Esophagus squamous epithelium (tissue), 5 donors: ENCODE measurements around the gene BZW2. TPM values are rescaled to one million over a fixed set of nuclear protein-coding genes. Genes with fewer than 3 reads are reported as not detected.
"Not testable (repeated sequence)": the region's sequence is repeated elsewhere in the genome, so short reads cannot be mapped to it uniquely, and the experiment has no call there.

Source experiments
- DNase-seq: peaks from one replicate; lab custom pipeline; 2025; lab: John Stamatoyannopoulos, UW
- H3K27ac ChIP-seq, 4 donors: fragments of 200-600 bp; sonication (generic); one replicate each; pipeline ENCODE4 v1.5.1; 2016 to 2019; ENCODE audit warnings: mild to moderate bottlenecking in 1 of 4
- H3K27me3 ChIP-seq, 4 donors: fragments of 200-600 bp; sonication (generic); 1 replicate in 3 of 4; 2 replicates in 1 of 4; pipeline versions ENCODE4 v1.5.1 to v1.6.0; 2017 to 2021; ENCODE audit warnings: antibody characterized with exemption in 1 of 4
- H3K36me3 ChIP-seq, 3 donors: fragments of 200-600 bp; sonication (generic); one replicate each; pipeline ENCODE4 v1.5.1; 2016 to 2019
- H3K4me1 ChIP-seq, 3 donors: fragments of 200-600 bp; sonication (generic); one replicate each; pipeline ENCODE4 v1.5.1; 2017 to 2019
- H3K4me3 ChIP-seq, 4 donors: fragments of 200-600 bp; sonication (generic); 1 replicate in 3 of 4; 2 replicates in 1 of 4; pipeline ENCODE4 v1.5.1; 2016 to 2019; ENCODE audit warnings: mild to moderate bottlenecking in 2 of 4, moderate library complexity in 1 of 4
- H3K9me3 ChIP-seq, 3 donors: fragments of 200-600 bp; sonication (generic); one replicate each; pipeline ENCODE4 v1.5.1; 2016 to 2019
- POLR2A ChIP-seq, 4 donors: fragments of 450-650 bp; IDR thresholded peaks; one replicate each; pipeline ENCODE4 v1.6.1; 2017; ENCODE audit warnings: antibody characterized with exemption in 4 of 4, mild to moderate bottlenecking in 4 of 4, moderate library complexity in 3 of 4
- WGBS, 2 donors: methylation state at CpG; one replicate each; pipeline ENCODE4 v1.1.5; 2018; 5-methylcytosine and 5-hydroxymethylcytosine counted together
- intact Hi-C: fragments of 100-400 bp; cut with DNase I; formaldehyde crosslinking; loops from one replicate; pipeline ENCODE4 v1.15.0; 2022
- total RNA-seq, 4 donors: library from RNA; depleted of rRNA; stranded (reverse); fragments of >200 nt; gene quantifications; one replicate each; pipeline ENCODE4 v1.1.0, GENCODE V29; 2016
- TF ChIP-seq, protein P1 (sequence below), 6 experiments: fragments of 450-650 bp in 4 of 6; fragments of 200-600 bp in 2 of 6; sonication (generic) in 2 of 6; IDR thresholded peaks; one replicate each; pipeline ENCODE4 v1.5.1; 2016 to 2019; ENCODE audit warnings: antibody characterized with exemption in 6 of 6, mild to moderate bottlenecking in 4 of 6, moderate library complexity in 4 of 6
- donor health status: DM: yes; HTN: yes; CAD: no.

The BZW2 gene
- total RNA-seq, 4 donors from 2014 or later, result 38.2 to 79.5 (median 69.6) TPM

- Histone ChIP-seq H3K4me1 (peaks cover 24 to 85% (median 32%) of the 10 kb centered on the region in 3 donors), H3K27me3 (no peaks in the 10 kb centered on the region), H3K9me3 (no peaks in the 10 kb centered on the region), H3K4me3 (no peak overlapping the region), H3K36me3 (no peaks in the 10 kb centered on the region), H3K27ac (peak overlapping the region in 3 of 4 donors; percentile 50 to 73 (median 69))
- DNase-seq, result no peak
- intact Hi-C loops, result no loop called here
- TF ChIP-seq, protein P1, sequence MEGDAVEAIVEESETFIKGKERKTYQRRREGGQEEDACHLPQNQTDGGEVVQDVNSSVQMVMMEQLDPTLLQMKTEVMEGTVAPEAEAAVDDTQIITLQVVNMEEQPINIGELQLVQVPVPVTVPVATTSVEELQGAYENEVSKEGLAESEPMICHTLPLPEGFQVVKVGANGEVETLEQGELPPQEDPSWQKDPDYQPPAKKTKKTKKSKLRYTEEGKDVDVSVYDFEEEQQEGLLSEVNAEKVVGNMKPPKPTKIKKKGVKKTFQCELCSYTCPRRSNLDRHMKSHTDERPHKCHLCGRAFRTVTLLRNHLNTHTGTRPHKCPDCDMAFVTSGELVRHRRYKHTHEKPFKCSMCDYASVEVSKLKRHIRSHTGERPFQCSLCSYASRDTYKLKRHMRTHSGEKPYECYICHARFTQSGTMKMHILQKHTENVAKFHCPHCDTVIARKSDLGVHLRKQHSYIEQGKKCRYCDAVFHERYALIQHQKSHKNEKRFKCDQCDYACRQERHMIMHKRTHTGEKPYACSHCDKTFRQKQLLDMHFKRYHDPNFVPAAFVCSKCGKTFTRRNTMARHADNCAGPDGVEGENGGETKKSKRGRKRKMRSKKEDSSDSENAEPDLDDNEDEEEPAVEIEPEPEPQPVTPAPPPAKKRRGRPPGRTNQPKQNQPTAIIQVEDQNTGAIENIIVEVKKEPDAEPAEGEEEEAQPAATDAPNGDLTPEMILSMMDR (IDR thresholded peaks at IDR 0.05), result no peak
- 23 to 49% methylated on average over 2 of the region's 2 CpGs for WGBS, 2 donors
Measured at GRCh38 chr7:16652888-16653287, 6.9 kb downstream of the BZW2 start.

GRCh38 chr7:16655394-16655793 lies 9.4 kb downstream of the BZW2 start:
- DNase-seq, result no peak
- Histone ChIP-seq H3K4me1 (peaks cover 14 to 68% (median 20%) of the 10 kb centered on the region in 3 donors), H3K4me3 (no peak overlapping the region), H3K27ac (no peak overlapping the region), H3K9me3 (no peaks in the 10 kb centered on the region), H3K36me3 (no peaks in the 10 kb centered on the region), H3K27me3 (no peaks in the 10 kb centered on the region)
- TF ChIP-seq, protein P1 (IDR thresholded peaks at IDR 0.05), result no peak
- TF ChIP-seq POLR2A (IDR thresholded peaks at IDR 0.05), result no peak
- intact Hi-C loops, result no loop called here

DNA sequence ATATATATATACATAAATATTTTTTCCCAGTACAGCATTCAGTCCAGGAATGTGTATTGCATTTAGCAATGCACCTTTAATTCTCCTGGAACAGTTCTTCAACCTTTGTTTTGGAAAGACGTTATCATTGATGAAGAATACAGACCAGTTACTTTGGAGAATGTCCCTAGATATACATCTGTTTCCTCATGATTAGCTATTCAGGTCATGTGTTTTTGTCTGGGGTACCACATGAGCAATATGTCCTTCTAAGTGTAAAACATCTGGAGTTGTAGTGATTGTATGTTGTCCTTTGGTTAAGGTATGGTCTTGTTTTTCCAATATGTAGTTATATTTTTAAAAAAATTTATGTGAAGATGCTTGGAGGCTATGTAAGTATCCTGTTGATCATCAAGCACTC lies 10.2 kb downstream of the BZW2 start:
- H3K4me3 ChIP-seq, result no peak overlapping the region
- peaks cover 15 to 68% (median 20%) of the 10 kb centered on the region in 3 donors for H3K4me1 ChIP-seq
- no peaks in the 10 kb centered on the region for H3K9me3 ChIP-seq
- TF ChIP-seq, protein P1 (IDR thresholded peaks at IDR 0.05), result no peak
- no peak for TF ChIP-seq POLR2A (IDR thresholded peaks at IDR 0.05)
- no peaks in the 10 kb centered on the region for H3K36me3 ChIP-seq
- intact Hi-C loops, result no loop called here
- H3K27ac ChIP-seq, result no peak overlapping the region
- H3K27me3 ChIP-seq, result no peaks in the 10 kb centered on the region
- no peak for DNase-seq
- WGBS, 2 donors, result 62 to 68% methylated on average over 1 of the region's 1 CpG

DNA sequence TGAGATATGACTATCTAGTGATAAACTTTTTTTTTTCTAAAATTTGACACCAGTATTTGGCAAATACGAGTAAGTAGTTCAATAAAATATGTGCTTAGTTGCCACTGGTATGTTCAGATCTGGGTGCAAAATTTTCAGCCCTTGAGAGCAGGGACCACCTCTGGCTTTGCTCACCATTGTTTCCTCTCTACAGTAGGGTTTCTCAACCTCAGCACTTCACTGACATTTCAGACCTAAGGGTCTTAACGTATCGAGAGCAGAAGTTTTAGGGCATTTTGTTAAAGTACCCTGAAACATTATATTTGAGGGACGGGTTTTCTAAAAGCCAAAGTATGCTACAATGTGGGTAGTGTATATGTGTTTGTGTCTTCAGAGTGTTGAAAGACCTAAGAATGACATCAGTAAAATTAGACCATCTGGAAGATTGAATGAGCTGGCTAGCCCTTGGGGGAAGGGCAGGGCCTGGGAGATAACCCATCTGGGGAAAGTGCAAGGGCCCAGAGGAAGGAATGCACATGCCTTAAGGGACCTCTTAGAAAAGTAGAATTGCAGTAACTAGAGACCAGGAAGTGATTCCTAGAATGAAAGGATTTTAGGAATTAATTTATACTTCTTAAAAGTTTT lies 11.8 kb downstream of the BZW2 start:
- Histone ChIP-seq H3K4me1 (peaks cover 3 to 68% (median 21%) of the 10 kb centered on the region in 3 donors), H3K27me3 (no peaks in the 10 kb centered on the region), H3K36me3 (no peaks in the 10 kb centered on the region), H3K27ac (no peak overlapping the region), H3K4me3 (no peak overlapping the region), H3K9me3 (no peaks in the 10 kb centered on the region)
- no peak for DNase-seq
- intact Hi-C loops, result no loop called here
- WGBS, 2 donors, result 81 to 90% methylated on average over 4 of the region's 4 CpGs
- no peak for TF ChIP-seq POLR2A (IDR thresholded peaks at IDR 0.05)
- TF ChIP-seq, protein P1 (IDR thresholded peaks at IDR 0.05), result no peak

DNA sequence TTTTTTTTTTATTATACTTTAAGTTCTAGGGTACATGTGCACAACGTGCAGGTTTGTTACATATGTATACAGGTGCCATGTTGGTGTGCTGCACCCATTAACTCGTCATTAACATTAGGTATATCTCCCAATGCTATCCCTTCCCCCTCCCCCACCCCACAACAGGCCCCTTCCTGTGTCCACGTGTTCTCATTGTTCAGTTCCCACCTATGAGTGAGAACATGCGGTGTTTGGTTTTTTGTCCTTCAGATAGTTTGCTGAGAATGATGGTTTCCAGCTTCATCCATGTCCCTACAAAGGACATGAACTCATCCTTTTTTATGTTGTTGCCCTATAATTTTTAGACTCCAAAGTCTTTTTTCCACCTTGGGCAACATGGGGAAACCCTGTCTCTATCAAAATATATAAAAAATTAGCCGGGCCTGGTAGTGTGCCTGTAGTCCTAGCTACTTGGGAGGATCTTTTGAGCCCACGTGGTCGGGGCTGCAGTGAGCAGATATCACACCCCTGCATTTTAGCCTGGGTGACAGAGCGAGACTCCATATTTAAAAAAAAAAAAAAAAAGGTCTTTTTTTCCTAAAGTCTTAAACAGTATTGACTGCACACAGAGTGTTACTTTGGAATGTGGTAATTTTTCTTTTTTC lies 14.0 kb downstream of the BZW2 start:
- H3K27me3 ChIP-seq, H3K4me3 ChIP-seq, DNase-seq, H3K36me3 ChIP-seq, H3K9me3 ChIP-seq, H3K27ac ChIP-seq, intact Hi-C loops: not testable (repeated sequence)
- WGBS, 2 donors, result 83 to 91% methylated on average over 6 to 8 of the region's 8 CpGs
- H3K4me1 ChIP-seq, result peaks cover 3 to 47% (median 16%) of the 10 kb centered on the region in 3 donors
